ENCODE results near the gene NUP98.

The NUP98 gene

GRCh38 chr11:3635641-3636375 lies 161.5 kb downstream of the NUP98 start:
- no peak for DNase-seq

GRCh38 chr11:3632070-3632660 lies 165.2 kb downstream of the NUP98 start:
- DNase-seq, result no peak

- no peak for DNase-seq
These were observed 166.0 kb downstream of the NUP98 start for GRCh38 chr11:3631331-3631730.

GRCh38 chr11:3627291-3627690 lies 170.1 kb downstream of the NUP98 start:
- no peak for DNase-seq

GRCh38 chr11:3626250-3626960 lies 170.9 kb downstream of the NUP98 start:
- DNase-seq, result peak in 1 of 2 donors; percentile 32
